ENCODE results near the gene CPA5.

Gene CPA5

DNA sequence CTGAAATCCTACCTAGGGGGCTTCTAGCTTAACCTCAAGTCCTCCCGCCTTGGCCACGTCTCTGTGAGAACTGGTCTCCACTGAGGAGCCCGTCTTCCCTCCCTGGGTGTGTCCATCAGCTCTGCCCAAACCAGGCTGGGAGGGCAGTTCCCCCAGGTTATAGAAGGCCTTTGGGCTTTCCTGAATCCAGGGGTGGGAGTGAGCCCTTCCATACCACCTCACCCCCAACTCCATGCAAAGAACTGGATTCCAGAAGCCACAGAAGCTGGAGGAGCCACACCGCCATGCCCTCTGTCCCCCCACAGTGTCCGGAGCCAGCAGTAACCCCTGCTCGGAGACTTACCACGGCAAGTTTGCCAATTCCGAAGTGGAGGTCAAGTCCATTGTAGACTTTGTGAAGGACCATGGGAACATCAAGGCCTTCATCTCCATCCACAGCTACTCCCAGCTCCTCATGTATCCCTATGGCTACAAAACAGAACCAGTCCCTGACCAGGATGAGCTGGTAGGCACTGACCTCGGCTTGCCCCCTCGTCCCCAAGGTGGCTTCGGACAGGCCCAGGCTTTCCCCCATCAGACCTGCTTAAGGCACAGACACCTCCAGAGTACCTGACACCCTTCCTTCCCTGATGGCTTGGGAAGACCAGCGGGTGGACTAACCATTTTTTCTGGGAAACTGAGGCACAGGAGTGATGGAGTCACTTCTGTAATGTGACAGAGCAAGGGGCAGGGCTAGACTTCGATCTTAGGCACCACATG, 40.4 kb downstream of the CPA5 start:
- TF ChIP-seq, protein P1, sequence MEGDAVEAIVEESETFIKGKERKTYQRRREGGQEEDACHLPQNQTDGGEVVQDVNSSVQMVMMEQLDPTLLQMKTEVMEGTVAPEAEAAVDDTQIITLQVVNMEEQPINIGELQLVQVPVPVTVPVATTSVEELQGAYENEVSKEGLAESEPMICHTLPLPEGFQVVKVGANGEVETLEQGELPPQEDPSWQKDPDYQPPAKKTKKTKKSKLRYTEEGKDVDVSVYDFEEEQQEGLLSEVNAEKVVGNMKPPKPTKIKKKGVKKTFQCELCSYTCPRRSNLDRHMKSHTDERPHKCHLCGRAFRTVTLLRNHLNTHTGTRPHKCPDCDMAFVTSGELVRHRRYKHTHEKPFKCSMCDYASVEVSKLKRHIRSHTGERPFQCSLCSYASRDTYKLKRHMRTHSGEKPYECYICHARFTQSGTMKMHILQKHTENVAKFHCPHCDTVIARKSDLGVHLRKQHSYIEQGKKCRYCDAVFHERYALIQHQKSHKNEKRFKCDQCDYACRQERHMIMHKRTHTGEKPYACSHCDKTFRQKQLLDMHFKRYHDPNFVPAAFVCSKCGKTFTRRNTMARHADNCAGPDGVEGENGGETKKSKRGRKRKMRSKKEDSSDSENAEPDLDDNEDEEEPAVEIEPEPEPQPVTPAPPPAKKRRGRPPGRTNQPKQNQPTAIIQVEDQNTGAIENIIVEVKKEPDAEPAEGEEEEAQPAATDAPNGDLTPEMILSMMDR (IDR thresholded peaks at IDR 0.05; ENCODE audit: borderline replicate concordance, insufficient read depth, low read depth, low read length), result no peak
- no peak overlapping the region for H3K4me3 ChIP-seq (ENCODE audit: low read depth, low read length)

DNA sequence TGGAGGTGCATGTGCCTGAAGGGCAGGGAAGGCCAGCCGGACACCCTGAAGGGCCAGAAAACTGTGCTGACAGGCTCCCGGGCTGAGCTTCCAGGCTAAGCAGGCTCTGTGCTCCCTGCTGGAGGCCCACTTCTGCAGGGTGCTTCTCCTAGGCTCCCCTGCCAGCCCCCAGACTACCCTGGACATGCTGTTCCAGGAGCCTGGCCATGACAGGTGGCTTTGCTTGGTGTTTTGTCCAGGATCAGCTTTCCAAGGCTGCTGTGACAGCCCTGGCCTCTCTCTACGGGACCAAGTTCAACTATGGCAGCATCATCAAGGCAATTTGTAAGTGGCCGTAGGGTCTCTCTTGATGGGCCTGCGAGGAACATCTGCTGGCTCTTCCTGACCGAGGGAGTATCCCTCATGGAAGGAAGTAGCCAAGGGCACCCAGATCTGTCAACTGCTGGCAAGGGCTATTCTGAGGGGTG, 41.0 kb downstream of the CPA5 start:
- H3K4me3 ChIP-seq (ENCODE audit: low read depth, low read length), result no peak overlapping the region
- TF ChIP-seq, protein P1 (IDR thresholded peaks at IDR 0.05; ENCODE audit: borderline replicate concordance, insufficient read depth, low read depth, low read length), result no peak

DNA sequence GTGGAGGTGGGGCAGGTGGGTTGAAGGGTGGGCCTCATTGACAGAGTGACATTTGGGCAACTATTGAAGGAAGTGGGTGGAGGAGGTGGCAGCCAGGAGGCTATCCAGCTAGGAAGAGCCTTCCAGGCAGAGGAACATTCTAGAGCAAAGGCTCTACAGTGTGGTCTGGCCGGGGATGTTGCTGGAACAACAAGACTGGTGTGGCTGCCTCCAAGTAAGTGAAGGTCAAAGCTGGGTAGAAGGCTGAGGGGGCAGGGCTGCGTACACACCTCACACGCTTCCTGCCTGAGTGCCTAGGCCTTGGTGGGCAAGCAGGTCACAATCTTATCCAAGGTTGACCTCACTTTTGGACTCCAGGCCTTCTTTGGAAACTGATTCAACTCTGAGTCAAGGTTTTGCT, 42.3 kb downstream of the CPA5 start:
- TF ChIP-seq, protein P1 (IDR thresholded peaks at IDR 0.05; ENCODE audit: borderline replicate concordance, insufficient read depth, low read depth, low read length), result no peak
- no peak overlapping the region for H3K4me3 ChIP-seq (ENCODE audit: low read depth, low read length)

DNA sequence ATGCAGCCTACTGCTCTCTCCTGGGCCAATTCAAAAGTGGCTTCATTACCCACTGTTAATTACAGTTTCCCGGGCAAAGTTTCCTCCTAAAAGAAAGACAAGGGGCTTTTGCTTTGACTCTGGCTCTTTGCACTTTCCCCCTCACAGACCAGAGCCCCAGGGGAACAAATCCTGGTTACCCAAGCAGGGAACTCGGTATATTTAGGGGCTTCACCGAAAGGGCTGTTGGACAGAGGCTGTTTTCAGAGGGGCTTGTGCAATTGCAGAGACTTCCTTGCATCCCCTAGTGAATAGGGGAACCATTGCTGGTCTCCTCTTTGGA, 42.7 kb downstream of the CPA5 start:
- H3K4me3 ChIP-seq (ENCODE audit: low read depth, low read length), result no peak overlapping the region
- TF ChIP-seq, protein P1 (IDR thresholded peaks at IDR 0.05; ENCODE audit: borderline replicate concordance, insufficient read depth, low read depth, low read length), result no peak

DNA sequence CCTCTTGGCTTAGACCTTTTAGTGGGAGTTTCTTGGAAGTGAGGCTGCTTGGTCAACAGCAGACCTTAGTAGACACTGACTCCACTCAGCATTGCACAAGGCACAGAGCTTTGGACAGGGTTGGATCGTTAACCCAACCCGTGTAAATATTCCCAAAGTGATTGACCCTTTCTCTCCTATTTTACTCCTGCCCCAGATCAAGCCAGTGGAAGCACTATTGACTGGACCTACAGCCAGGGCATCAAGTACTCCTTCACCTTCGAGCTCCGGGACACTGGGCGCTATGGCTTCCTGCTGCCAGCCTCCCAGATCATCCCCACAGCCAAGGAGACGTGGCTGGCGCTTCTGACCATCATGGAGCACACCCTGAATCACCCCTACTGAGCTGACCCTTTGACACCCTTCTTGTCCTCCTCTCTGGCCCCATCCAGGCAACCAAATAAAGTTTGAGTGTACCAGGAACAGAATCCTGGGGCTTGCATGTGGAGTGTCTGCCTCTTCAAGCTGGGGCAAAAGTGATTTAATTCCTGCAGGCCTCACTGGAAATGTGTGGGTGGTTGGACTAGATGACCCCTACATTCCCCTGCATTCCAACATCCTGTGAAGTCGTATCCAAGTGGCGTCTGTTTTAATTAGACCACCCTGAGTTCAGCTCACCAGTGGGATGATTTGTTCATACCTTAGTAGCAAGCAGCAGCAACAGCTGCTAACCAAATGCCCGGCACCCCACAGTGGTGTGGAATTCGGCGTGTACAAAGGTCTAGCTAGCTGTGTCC, 43.2 kb downstream of the CPA5 start:
- H3K4me3 ChIP-seq (ENCODE audit: low read depth, low read length), result no peak overlapping the region
- TF ChIP-seq, protein P1 (IDR thresholded peaks at IDR 0.05; ENCODE audit: borderline replicate concordance, insufficient read depth, low read depth, low read length), result no peak

DNA sequence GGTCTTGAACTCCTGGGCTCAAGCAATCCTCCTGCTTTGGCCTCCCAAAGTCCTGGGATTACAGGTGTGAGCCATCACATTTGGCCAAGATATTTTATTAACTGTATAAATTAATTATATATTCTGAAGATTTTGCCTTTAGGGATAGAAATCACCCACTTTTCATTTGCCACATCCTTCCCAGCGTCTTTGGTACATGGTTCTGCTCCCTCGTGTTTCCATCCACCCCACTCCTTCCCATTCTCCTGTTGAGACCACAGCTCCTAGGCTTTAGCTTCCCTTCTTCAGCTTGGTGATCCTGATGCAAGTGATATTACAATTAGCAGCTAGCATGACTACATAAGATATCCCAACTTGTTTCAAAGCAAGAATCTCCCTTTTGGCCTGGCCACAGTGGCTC, 44.1 kb downstream of the CPA5 start:
- TF ChIP-seq, protein P1 (IDR thresholded peaks at IDR 0.05; ENCODE audit: borderline replicate concordance, insufficient read depth, low read depth, low read length), result no peak
- H3K4me3 ChIP-seq (ENCODE audit: low read depth, low read length), result no peak overlapping the region

DNA sequence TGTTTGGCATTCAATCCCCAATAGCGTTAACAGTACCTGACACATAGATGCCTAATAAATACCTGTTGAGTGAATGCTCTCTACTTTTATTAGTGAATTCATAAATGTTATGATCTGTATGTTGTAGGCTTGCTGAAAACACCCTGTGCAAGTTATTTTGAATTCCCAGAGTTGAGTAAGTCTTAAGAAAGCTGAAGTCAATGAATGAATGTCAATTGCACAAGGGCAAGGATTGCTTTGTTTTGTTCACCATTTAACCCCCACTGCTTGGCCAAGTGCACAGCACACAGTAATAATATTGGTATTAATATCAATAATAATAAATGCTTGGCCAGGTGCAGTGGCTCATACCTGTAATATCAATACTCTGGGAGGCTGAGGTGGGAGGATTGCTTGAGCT, 45.9 kb downstream of the CPA5 start:
- H3K4me3 ChIP-seq (ENCODE audit: low read depth, low read length), result no peak overlapping the region
- TF ChIP-seq, protein P1 (IDR thresholded peaks at IDR 0.05; ENCODE audit: borderline replicate concordance, insufficient read depth, low read depth, low read length), result no peak

Measured in GM12875 (cell line).